ENCODE measurements around the gene FAM114A2. TPM values are rescaled to one million over a fixed set of nuclear protein-coding genes. Genes with fewer than 3 reads are reported as not detected.

FAM114A2 gene
- total RNA-seq, 1 donor from 2014 or later = 30.4 TPM

- Mint-ChIP-seq H3K9me3 (no peaks in the 10 kb centered on the region), H3K4me3 (no peak overlapping the region), H3K36me3 (no peaks in the 10 kb centered on the region), H3K27ac (no peak overlapping the region), H3K27me3 (peaks cover 52% of the 10 kb centered on the region), H3K4me1 (ENCODE audit: unreplicated experiment) (peaks cover 24% of the 10 kb centered on the region)
- no peak for TF ChIP-seq CTCF (conservative IDR thresholded peaks at IDR 0.05)
- no peak for DNase-seq (ENCODE audit: extremely low spot score, unreplicated experiment)
These were observed 42.5 kb upstream of the FAM114A2 start for GRCh38 chr5:154081246-154081645.

- Mint-ChIP-seq H3K36me3 (no peaks in the 10 kb centered on the region), H3K4me1 (ENCODE audit: unreplicated experiment) (peaks cover 20% of the 10 kb centered on the region)
- DNase-seq (ENCODE audit: extremely low spot score, unreplicated experiment) = no peak
These were observed 39.6 kb upstream of the FAM114A2 start for GRCh38 chr5:154078272-154078671.

GRCh38 chr5:154077696-154078095, 39.0 kb upstream of the FAM114A2 start:
- Mint-ChIP-seq H3K4me1 (ENCODE audit: unreplicated experiment) (peaks cover 20% of the 10 kb centered on the region), H3K36me3 (no peaks in the 10 kb centered on the region), H3K27me3 (peaks cover 36% of the 10 kb centered on the region), H3K27ac (no peak overlapping the region), H3K9me3 (no peaks in the 10 kb centered on the region), H3K4me3 (no peak overlapping the region)
- no peak for TF ChIP-seq CTCF (conservative IDR thresholded peaks at IDR 0.05)
- no peak for DNase-seq (ENCODE audit: extremely low spot score, unreplicated experiment)

More at GRCh38 chr5:154078272-154078671, 39.6 kb upstream of the FAM114A2 start:
- no peak overlapping the region for H3K4me3 Mint-ChIP-seq
- no peak overlapping the region for H3K27ac Mint-ChIP-seq
- no peak for TF ChIP-seq CTCF (conservative IDR thresholded peaks at IDR 0.05)
- H3K27me3 Mint-ChIP-seq = peaks cover 33% of the 10 kb centered on the region
- H3K9me3 Mint-ChIP-seq = no peaks in the 10 kb centered on the region

- Mint-ChIP-seq H3K36me3 (no peaks in the 10 kb centered on the region), H3K27ac (no peak overlapping the region), H3K27me3 (peaks cover 40% of the 10 kb centered on the region), H3K4me3 (no peak overlapping the region), H3K4me1 (ENCODE audit: unreplicated experiment) (peaks cover 20% of the 10 kb centered on the region), H3K9me3 (no peaks in the 10 kb centered on the region)
- TF ChIP-seq CTCF (conservative IDR thresholded peaks at IDR 0.05) = no peak
- no peak for DNase-seq (ENCODE audit: extremely low spot score, unreplicated experiment)
These were observed 37.7 kb upstream of the FAM114A2 start for GRCh38 chr5:154076240-154076922.

GRCh38 chr5:154072414-154073171, 33.9 kb upstream of the FAM114A2 start:
- peaks cover 36% of the 10 kb centered on the region for H3K27me3 Mint-ChIP-seq
- H3K4me1 Mint-ChIP-seq (ENCODE audit: unreplicated experiment) = peaks cover 5% of the 10 kb centered on the region
- H3K36me3 Mint-ChIP-seq = no peaks in the 10 kb centered on the region
- no peak overlapping the region for H3K4me3 Mint-ChIP-seq
- no peaks in the 10 kb centered on the region for H3K9me3 Mint-ChIP-seq
- DNase-seq (ENCODE audit: extremely low spot score, unreplicated experiment) = peak; percentile 81
- H3K27ac Mint-ChIP-seq = peak overlapping the region; percentile 14
- peak; percentile 98 for TF ChIP-seq CTCF (conservative IDR thresholded peaks at IDR 0.05)
